OCI-LY3 (cell line): ENCODE measurements around the gene MPRIP.

Experiments
- EZH2phosphoT487 ChIP-seq: fragments of 200-600 bp; shearing (Covaris generic); IDR thresholded peaks from 2 replicates; pipeline ENCODE4 v1.6.1; 2018; ENCODE audit warnings: antibody characterized with exemption, mixed run types, low read depth
- TF ChIP-seq, protein P1 (sequence below): fragments of 200-600, 300-600 bp; sonication (generic); IDR thresholded peaks from 2 replicates; pipeline ENCODE4 v1.5.1; 2014; ENCODE audit warnings: antibody characterized with exemption, low read length, low read depth

DNA sequence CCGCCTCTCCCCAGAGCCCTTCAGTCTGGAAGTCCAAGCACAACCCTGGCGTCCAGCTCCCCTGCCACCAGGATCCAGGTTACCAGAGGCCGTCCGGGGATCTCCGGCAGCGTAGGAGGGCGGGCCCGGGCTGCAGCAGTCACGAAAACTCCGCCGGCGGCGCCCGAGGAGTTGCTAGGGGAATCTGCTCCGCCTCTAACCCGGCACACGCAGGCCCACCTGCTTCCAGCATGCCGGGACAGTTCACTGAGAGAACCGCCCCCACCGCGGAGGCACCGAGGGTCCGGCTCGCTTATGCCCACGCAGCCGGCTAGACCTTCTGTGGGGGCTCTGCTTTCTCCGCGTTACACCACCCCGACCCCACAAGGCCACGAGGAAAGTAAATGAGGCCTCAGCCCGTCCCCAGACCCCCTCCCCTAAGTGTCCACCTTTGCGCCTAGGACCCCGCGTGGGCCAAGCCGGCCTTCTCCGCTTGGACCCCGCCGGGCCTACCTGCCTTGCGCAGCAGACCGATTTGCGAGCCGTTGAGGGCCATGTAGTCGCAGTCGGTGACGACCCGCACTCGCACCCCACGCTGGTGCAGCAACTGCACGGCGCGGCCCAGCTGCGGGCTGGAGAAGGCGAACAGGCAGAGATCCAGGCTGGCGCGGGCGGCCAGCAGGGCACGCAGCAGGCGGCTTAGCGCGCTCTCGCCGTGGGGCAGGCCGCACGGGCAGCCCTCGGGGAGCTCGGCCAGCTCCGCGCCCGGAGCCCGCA lies 163.3 kb downstream of the MPRIP start:
- no peak for TF ChIP-seq EZH2phosphoT487
- TF ChIP-seq, protein P1, sequence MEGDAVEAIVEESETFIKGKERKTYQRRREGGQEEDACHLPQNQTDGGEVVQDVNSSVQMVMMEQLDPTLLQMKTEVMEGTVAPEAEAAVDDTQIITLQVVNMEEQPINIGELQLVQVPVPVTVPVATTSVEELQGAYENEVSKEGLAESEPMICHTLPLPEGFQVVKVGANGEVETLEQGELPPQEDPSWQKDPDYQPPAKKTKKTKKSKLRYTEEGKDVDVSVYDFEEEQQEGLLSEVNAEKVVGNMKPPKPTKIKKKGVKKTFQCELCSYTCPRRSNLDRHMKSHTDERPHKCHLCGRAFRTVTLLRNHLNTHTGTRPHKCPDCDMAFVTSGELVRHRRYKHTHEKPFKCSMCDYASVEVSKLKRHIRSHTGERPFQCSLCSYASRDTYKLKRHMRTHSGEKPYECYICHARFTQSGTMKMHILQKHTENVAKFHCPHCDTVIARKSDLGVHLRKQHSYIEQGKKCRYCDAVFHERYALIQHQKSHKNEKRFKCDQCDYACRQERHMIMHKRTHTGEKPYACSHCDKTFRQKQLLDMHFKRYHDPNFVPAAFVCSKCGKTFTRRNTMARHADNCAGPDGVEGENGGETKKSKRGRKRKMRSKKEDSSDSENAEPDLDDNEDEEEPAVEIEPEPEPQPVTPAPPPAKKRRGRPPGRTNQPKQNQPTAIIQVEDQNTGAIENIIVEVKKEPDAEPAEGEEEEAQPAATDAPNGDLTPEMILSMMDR = no peak
